Pulmonary artery endothelial cell (primary cell): ENCODE measurements around the gene STK10. TPM values are rescaled to one million over a fixed set of nuclear protein-coding genes. Genes with fewer than 3 reads are reported as not detected.

Experiments used
- DNase-seq: peaks from one replicate; pipeline ENCODE4 v3.0.0-alpha.2; 2011; ENCODE audit warnings: low read depth, low spot score
- total RNA-seq: library from RNA; depleted of rRNA; stranded (reverse); fragments of >200 nt; gene quantifications from 2 replicates; pipeline ENCODE4 v1.2.3, GENCODE V29; 2014

The STK10 gene
- total RNA-seq, 1 donor from 2014 or later, result 34.0 TPM

DNA sequence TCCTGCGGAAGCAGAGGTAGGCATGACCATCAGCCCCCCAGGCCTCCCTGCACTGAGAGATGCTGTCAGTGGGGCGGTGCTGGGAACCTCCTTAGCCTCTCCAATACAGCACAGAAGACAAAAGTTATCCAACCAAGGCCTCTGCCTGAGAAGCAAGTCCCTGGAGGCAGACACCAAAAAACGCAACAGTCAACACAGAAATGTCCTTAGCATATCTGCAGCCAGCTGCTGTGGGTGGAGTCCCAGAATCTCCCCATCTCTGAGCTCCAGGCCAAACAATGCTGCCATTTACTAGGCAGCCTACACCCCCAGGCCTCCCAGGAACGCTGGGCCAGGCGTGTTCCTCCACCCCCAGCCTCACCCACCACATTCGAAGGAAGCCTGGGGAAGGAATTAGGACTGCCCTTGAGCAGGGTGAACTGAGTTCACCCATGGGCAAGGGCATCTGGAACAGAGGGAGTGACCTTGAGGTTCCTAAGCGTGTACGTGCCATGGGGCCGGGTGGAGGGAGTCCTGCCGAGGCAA, 43.7 kb downstream of the STK10 start:
- DNase-seq, result no peak

DNA sequence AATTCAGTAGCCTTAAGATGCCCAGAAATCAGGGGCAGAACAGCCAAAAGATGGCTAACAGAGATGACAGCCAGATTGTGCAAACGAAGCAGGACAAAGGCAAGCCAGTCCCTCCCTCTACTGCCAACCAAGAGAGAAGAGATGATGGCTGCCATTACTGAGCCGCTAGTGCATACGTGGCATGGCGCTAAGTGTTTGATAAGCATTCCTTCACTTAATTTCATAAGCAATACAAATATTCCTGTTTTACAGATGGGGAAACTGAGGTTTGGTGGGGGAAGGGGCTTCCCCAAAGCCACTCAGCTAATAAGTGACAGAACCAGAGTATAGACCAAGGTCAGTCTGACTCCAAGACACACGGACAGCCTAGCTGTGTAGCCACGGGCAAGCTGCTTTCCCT, 44.1 kb downstream of the STK10 start:
- no peak for DNase-seq

- DNase-seq, result no peak
These were observed 45.3 kb downstream of the STK10 start for GRCh38 chr5:172142709-172143215.

- no peak for DNase-seq
These were observed 46.1 kb downstream of the STK10 start for GRCh38 chr5:172141949-172142319.

DNA sequence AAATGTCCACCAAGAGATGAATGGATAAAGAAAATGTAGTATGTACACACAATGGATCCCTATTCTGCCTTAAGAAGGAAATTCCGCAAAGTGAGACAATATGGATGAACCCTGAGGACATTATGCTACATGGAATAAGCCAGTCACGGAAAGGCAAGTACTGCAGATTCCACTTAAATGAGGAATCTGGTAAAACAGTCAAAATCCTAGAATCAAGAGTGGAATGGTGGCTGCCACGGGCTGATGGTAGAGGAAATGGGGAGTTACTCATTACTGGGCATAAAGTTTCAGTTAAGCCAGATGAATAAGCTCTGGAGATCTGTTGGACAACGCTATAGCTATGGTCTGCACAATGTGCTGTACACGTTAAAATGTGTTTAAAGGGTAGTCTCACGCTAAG, 47.2 kb downstream of the STK10 start:
- DNase-seq, result no peak

GRCh38 chr5:172140120-172140519, 47.9 kb downstream of the STK10 start:
- DNase-seq, result no peak

DNA sequence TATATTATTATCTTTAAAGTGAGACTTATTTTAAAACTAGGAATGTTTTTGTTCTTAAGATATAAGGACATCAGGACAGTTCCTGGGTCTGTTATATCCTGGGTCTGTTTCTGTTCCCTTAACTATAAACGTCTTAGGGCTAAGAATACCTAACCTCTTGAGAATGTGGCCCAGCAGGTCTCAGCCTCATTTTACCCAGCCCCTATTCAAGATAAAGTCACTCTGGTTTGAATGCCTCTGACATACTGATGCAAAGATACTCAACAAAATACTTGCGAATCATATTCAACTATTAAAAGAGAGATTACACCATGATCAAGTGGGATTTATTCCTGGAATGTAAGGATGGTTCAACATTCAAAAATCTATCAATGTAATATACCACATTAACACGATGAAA, 51.0 kb downstream of the STK10 start:
- DNase-seq, result no peak

DNA sequence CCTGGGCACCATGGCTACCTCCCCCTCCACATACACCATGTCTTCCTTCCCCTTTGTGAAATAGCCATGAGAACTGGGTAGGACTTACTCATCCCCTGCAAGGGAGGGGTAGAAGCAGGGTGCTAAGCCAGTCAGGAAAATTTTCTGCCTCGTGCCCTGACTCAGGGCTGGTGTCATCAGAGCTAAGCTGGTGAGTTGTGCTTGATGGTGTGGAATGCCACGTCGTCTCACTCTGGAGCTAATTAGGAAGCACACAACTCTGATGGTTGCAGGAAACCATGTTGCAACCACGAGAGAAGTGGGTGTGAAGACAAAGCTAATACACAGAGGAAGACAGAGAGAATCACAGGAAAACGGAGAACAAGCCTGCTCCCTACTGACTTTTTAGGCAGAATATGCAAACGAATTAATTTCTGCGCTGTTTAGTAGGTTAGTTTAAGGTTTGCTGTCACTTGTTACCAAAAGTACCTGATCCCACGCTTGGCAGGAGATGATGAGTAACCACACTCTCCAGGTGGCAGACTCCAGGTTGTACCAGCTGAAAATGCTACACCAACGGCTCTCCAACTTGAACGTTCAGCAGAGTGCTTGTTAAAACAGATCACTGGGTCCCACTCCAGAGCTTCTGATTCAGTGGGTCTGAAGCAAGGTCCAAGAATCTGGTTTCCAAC, 54.5 kb downstream of the STK10 start:
- no peak for DNase-seq

GRCh38 chr5:172131690-172132089, 56.3 kb downstream of the STK10 start:
- no peak for DNase-seq

GRCh38 chr5:172129256-172129910, 58.6 kb downstream of the STK10 start:
- no peak for DNase-seq

DNA sequence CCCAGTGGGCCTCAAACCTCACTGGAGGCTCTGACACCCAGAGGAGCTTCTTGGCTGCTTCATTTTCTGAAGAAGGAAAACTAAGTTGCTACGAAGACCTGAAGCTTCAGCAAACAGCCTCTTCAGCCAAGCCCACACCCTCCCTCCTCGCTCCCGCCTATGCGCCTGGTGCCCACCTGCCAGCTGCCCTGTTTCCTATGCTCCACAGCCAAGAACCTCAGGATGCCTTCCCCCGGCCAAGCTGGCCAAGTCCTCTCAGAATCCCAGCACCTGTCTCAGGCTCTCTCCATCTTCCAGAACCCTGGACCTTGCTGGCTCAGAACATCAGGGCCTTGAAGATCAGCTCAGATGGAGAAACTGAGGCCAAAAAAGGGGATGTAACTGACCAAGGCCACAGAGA, 60.4 kb downstream of the STK10 start:
- no peak for DNase-seq

DNA sequence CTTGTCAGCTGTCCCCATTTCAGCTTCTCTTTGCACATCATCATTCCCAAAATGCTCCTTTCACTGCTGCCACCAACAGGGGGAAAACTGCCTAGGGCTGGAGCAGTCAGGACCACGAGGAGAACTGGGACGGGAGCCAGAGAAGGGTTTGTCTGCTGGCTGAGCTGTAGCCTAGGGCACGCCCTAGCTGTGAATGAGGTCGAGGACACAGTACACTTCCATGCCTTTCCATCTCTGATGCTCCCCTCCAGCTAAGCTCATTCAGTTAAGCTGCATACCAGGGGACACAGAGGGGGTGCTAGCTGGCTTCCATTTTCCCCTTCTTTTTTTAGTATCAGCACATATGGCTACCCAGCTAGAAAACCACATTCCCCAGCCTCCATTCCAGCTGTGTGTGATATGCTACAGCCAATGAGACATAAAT, 64.7 kb downstream of the STK10 start:
- DNase-seq, result peak; percentile 27

- no peak for DNase-seq
These were observed 67.9 kb downstream of the STK10 start for GRCh38 chr5:172119921-172120688.

DNA sequence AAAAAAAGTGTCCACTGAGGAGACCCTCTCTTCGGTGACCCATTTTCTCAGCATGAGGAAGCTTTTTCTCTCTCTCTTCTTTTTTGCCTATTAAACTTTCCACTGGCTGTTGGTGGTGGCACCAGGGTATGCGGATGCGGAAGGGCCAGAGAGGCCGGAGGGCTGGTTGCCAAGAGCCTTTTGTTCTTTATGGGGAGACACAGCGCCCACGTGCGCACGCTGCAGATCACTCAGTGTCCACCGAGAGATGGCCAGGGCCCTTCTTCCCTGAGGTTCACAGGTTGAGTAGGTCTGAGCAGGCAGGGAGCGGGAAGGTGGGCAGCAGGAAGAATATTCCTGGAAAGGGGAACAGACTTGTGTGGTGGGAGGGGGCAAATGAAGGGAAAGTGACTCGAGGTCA, 69.1 kb downstream of the STK10 start:
- DNase-seq, result no peak

- DNase-seq, result no peak
These were observed 69.9 kb downstream of the STK10 start for GRCh38 chr5:172117977-172118701.

GRCh38 chr5:172115541-172115982, 72.5 kb downstream of the STK10 start:
- no peak for DNase-seq

- no peak for DNase-seq
These were observed 73.1 kb downstream of the STK10 start for GRCh38 chr5:172114875-172115422.

DNA sequence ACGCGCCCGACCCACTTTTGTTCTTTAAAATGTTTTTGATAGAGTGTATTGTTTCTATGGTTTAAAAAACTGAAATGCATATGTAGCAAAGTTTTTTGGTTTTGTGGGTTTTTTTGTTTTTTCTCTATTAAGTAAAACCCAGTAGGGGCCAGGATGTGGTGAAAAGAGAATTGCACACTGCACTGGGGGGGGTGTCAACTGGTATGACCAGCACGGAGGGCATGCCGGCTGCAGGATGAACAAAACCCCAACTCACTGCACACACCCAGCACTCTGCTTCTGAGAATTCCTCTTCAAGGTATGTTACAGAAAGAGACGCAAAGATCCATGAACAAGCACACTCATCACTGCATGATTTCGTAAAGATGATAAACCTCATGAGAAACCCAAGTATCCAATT, 75.0 kb downstream of the STK10 start:
- no peak for DNase-seq

GRCh38 chr5:172111852-172112225, 76.2 kb downstream of the STK10 start:
- no peak for DNase-seq

- no peak for DNase-seq
These were observed 76.8 kb downstream of the STK10 start for GRCh38 chr5:172110921-172111851.
